ENCODE results near the gene LPO. TPM values are rescaled to one million over a fixed set of nuclear protein-coding genes. Genes with fewer than 3 reads are reported as not detected.
A peak's percentile ranks its signal among the peaks of the same experiment; 100 is the strongest.

Gene LPO
- total and polyA plus RNA-seq, 9 of the 15 experiments (the other 6 are each of a cell fraction or from before 2014, with no cell fraction given) = 0.07 to 0.11 TPM; not detected in 7

DNA sequence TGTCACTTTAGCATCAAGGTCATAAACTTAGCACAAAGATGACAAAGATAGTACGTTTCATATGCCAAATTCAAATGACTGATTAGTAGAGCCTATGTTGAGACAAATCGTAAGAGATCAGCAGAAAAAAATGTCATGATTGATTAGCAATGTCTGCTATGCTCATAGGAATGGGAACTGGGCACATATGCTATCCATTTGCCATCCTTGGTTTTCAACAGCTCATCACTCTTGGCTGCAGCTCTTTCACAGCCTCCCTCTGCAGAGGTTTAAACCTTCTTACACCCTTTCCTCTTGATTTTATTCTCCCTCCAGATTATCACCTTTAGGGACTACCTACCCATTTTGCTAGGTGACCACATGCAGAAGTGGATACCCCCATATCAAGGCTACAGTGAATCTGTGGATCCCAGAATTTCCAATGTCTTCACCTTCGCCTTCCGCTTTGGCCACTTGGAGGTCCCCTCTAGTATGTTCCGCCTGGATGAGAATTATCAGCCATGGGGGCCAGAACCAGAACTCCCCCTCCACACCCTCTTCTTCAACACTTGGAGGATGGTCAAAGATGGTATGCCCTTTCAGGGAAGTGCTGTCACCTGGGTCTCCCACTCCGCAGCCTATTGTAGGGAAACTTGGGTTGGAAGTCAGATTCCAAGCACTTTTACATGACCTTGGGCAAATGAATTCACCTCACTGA, 26.2 kb downstream of the LPO start:
- FAIRE-seq = no peak
- POLR2A ChIA-PET = interaction anchor here (1.4 kb wide), 1 partner anchor 15 kb away, joined by 6 read pairs; no protein-coding TSS in a partner anchor
- in situ Hi-C loops (cut with MboI) = no loop called here

More for the DNA sequence above, 26.2 kb downstream of the LPO start:
- Histone ChIP-seq H3K27ac (ENCODE audit: extremely low read depth, low read depth, low read length) (no peak overlapping the region), H3K79me2 (ENCODE audit: control insufficient read depth, insufficient read depth, low read length) (no peaks in the 10 kb centered on the region), H3K4me2 (ENCODE audit: insufficient read depth, low read length) (no peak overlapping the region), H2AFZ (ENCODE audit: low read depth, low read length) (no peak overlapping the region), H3K9me1 (ENCODE audit: control insufficient read depth, insufficient read depth, low read length) (no peaks in the 10 kb centered on the region), H3K36me3 (ENCODE audit: control insufficient read depth, insufficient read depth, low read length) (no peaks in the 10 kb centered on the region), H3K4me1 (replicated peaks in 1 of 2; ENCODE audit: control insufficient read depth in 2 of 2, insufficient read depth in 2 of 2, low read length in 2 of 2) (no peaks in the 10 kb centered on the region), H3K4me3 (no peak overlapping the region), H3K9me3 (replicated peaks; ENCODE audit: control insufficient read depth, insufficient read depth, low read depth, low read length) (no peaks in the 10 kb centered on the region), H3K9ac (ENCODE audit: insufficient read depth in 1 of 2, low read depth in 2 of 2, low read length in 2 of 2) (no peak overlapping the region), H4K20me1 (replicated peaks; ENCODE audit: control insufficient read depth, insufficient read depth, low read length) (no peaks in the 10 kb centered on the region), H3K27me3 (ENCODE audit: control insufficient read depth in 2 of 2, insufficient read depth in 2 of 2, low read length in 2 of 2) (peaks cover 38 to 62% of the 10 kb centered on the region in 2 experiments)
- no peak for ATAC-seq
- intact Hi-C loops (cut with micrococcal nuclease) = no loop called here
- BruUV-seq (replicated peaks) = no TSS peak
- CTCF ChIA-PET (ENCODE audit: low intra/inter-chr PET ratio) = interaction anchor here (0.7 kb wide), 1 partner anchor 39 kb away, joined by 3 read pairs; no protein-coding TSS in a partner anchor
- TF ChIP-seq SMAD1 (IDR thresholded peaks at IDR 0.05; ENCODE audit: low read depth, low read length, partially characterized antibody) (no peak), PBX2 (CRISPR knock-in tag; IDR thresholded peaks at IDR 0.05; ENCODE audit: low read depth) (no peak), PBX2 (tag; conservative IDR thresholded peaks at IDR 0.05; ENCODE audit: low read depth) (0 out of 2 replicates have a peak, but pooled peaks have one; percentile 28), DACH1 (IDR thresholded peaks at IDR 0.05; ENCODE audit: partially characterized antibody) (no peak)
- TF ChIP-seq, protein P1, sequence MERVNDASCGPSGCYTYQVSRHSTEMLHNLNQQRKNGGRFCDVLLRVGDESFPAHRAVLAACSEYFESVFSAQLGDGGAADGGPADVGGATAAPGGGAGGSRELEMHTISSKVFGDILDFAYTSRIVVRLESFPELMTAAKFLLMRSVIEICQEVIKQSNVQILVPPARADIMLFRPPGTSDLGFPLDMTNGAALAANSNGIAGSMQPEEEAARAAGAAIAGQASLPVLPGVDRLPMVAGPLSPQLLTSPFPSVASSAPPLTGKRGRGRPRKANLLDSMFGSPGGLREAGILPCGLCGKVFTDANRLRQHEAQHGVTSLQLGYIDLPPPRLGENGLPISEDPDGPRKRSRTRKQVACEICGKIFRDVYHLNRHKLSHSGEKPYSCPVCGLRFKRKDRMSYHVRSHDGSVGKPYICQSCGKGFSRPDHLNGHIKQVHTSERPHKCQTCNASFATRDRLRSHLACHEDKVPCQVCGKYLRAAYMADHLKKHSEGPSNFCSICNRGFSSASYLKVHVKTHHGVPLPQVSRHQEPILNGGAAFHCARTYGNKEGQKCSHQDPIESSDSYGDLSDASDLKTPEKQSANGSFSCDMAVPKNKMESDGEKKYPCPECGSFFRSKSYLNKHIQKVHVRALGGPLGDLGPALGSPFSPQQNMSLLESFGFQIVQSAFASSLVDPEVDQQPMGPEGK (CRISPR knock-in tag; IDR thresholded peaks at IDR 0.05; ENCODE audit: borderline replicate concordance) = no peak
- DNase-seq (ENCODE audit: extremely low read depth in 1 of 4, low spot score in 3 of 4) = no peak
- 6% methylated on average over 6 of the region's 6 CpGs for WGBS (ENCODE audit: insufficient coverage, low coverage, missing lambda C conversion rate)

Measured in K562 (cell line).